ENCODE data around the gene PGP.

DNA sequence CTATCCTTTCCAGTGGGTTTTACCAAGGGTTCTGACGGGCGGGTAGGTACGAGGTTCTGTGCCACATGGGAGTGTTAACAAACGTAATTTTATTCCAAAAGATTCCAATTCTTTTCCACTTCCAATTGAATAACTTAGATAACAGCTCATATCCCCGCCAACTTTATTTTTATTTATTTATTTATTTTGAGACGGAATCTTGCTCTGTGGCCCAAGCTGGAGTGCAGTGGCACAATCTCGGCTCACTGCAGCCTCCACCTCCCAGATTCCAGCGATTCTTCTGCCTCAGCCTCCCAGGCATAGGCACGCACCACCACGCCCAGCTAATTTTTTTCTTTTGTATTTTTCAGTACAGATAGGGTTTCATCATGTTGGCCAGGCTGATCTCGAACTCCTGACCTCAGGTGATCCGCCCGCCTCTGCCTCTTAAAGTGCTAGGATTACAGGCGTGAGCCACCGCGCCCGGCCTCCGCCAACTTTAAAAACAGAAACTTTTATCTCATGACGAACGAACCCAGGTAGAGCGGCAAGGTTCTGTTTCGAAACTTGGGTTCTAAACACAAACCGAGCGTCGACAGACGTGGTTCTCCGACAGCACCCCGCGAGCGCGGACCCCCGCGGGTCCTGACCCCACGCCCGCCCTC is 36.1 kb upstream of the PGP start:
- TF ChIP-seq, protein P1, sequence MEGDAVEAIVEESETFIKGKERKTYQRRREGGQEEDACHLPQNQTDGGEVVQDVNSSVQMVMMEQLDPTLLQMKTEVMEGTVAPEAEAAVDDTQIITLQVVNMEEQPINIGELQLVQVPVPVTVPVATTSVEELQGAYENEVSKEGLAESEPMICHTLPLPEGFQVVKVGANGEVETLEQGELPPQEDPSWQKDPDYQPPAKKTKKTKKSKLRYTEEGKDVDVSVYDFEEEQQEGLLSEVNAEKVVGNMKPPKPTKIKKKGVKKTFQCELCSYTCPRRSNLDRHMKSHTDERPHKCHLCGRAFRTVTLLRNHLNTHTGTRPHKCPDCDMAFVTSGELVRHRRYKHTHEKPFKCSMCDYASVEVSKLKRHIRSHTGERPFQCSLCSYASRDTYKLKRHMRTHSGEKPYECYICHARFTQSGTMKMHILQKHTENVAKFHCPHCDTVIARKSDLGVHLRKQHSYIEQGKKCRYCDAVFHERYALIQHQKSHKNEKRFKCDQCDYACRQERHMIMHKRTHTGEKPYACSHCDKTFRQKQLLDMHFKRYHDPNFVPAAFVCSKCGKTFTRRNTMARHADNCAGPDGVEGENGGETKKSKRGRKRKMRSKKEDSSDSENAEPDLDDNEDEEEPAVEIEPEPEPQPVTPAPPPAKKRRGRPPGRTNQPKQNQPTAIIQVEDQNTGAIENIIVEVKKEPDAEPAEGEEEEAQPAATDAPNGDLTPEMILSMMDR (IDR thresholded peaks at IDR 0.05; ENCODE audit: borderline replicate concordance, extremely low read depth, low read length, poor library complexity, severe bottlenecking), result no peak
- no peak for TF ChIP-seq EZH2 (IDR thresholded peaks at IDR 0.05; ENCODE audit: borderline replicate concordance, low read depth, low read length, severe bottlenecking)

Data from DND-41 (cell line).